ENCODE results near the gene CFAP298. TPM values are rescaled to one million over a fixed set of nuclear protein-coding genes. Genes with fewer than 3 reads are reported as not detected.

CFAP298 gene
- total and polyA plus RNA-seq, 2 of the 13 experiments (the other 11 are each of a cell fraction or from before 2014, with no cell fraction given): 21.2 to 62.2 TPM

GRCh38 chr21:32608851-32609250 is 3.3 kb downstream of the CFAP298 start:
- H3K36me3 ChIP-seq (replicated peaks in 1 of 2; ENCODE audit: control insufficient read depth in 1 of 2, insufficient read depth in 2 of 2, low read length in 2 of 2): peaks cover 18 to 47% of the 10 kb centered on the region in 2 experiments; a peak in 4 of 5 replicates
- H3K27ac ChIP-seq (ENCODE audit: extremely low read length, insufficient read depth, low read length): no peak overlapping the region
- intact Hi-C loops (cut with micrococcal nuclease; ENCODE audit: unreplicated experiment): loop anchor here (10.0 kb wide), 1 partner anchor 84 kb away; no protein-coding TSS in a partner anchor
- ATAC-seq: no peak
- H4K20me1 ChIP-seq (ENCODE audit: insufficient read depth, low read length): 0 out of 2 replicates have a peak, but pooled peaks cover 4% of the 10 kb centered on the region
- BruUV-seq (replicated peaks): TSS peak; percentile 27
- POLR2A ChIA-PET: no interaction called here
- CTCF ChIA-PET (ENCODE audit: low intra/inter-chr PET ratio, low total read pairs): no interaction called here
- H3K4me3 ChIP-seq (replicated peaks in 1 of 3; ENCODE audit: insufficient read depth in 1 of 3, low read depth in 2 of 3, low read length in 3 of 3): no peak overlapping the region
- no peak for DNase-seq (ENCODE audit: low spot score)
- peaks cover 14% of the 10 kb centered on the region for H3K4me1 ChIP-seq (ENCODE audit: insufficient read depth, low read length)
- no peak for FAIRE-seq
- peaks cover 18% of the 10 kb centered on the region for H3K79me2 ChIP-seq (ENCODE audit: insufficient read depth, low read length)
- no peak overlapping the region for H2AFZ ChIP-seq (ENCODE audit: low read length)
- no peak overlapping the region for H3K4me2 ChIP-seq (ENCODE audit: low read depth, low read length)
- in situ Hi-C loops (cut with HindIII; ENCODE audit: extremely low pct_ligation_motif_present, low pct_unique_long_range_greater_than_20kb): no loop called here
- no peak for TF ChIP-seq CEBPG (CRISPR knock-in tag; IDR thresholded peaks at IDR 0.05)
- TF ChIP-seq TSC22D2 (CRISPR knock-in tag; IDR thresholded peaks at IDR 0.05; ENCODE audit: borderline replicate concordance): no peak
- TF ChIP-seq CBFB (CRISPR knock-in tag; IDR thresholded peaks at IDR 0.05): no peak
- no peak for TF ChIP-seq ARID3A (IDR thresholded peaks at IDR 0.05; ENCODE audit: low read depth, low read length)
- no peak for TF ChIP-seq ZFYVE20 (CRISPR knock-in tag; IDR thresholded peaks at IDR 0.05; ENCODE audit: borderline replicate concordance, low read depth)
- TF ChIP-seq ZNF121 (CRISPR knock-in tag; IDR thresholded peaks at IDR 0.05): no peak
- TF ChIP-seq XRCC5 (optimal IDR thresholded peaks at IDR 0.05; ENCODE audit: low read length): no peak
- 95% methylated on average over 5 of the region's 5 CpGs for WGBS (ENCODE audit: low lambda C conversion rate)
- no peaks in the 10 kb centered on the region for H3K9me3 ChIP-seq (ENCODE audit: low read length)
- H3K27me3 ChIP-seq (ENCODE audit: control insufficient read depth in 1 of 2, insufficient read depth in 2 of 2, low read length in 2 of 2): no peaks in the 10 kb centered on the region; a peak in 1 of 5 replicates
- no peak overlapping the region for H3K9ac ChIP-seq (ENCODE audit: insufficient read depth, low read depth, low read length)

- no peak overlapping the region for H3K4me3 ChIP-seq (replicated peaks in 1 of 3; ENCODE audit: insufficient read depth in 1 of 3, low read depth in 2 of 3, low read length in 3 of 3)
- ChIA-PET POLR2A (no interaction called here), CTCF (ENCODE audit: low intra/inter-chr PET ratio, low total read pairs) (no interaction called here)
- peaks cover 7% of the 10 kb centered on the region for H3K79me2 ChIP-seq (ENCODE audit: insufficient read depth, low read length)
- no peaks in the 10 kb centered on the region for H3K9me3 ChIP-seq (ENCODE audit: low read length)
- peaks cover 7% of the 10 kb centered on the region; the same call in 1 of the 2 replicates for H3K4me1 ChIP-seq (ENCODE audit: insufficient read depth, low read length)
- no peak overlapping the region for H2AFZ ChIP-seq (ENCODE audit: low read length)
- FAIRE-seq (no peak), DNase-seq (ENCODE audit: low spot score) (no peak), ATAC-seq (no peak)
- H3K9ac ChIP-seq (ENCODE audit: insufficient read depth, low read depth, low read length): no peak overlapping the region
- 97% methylated on average over 8 of the region's 8 CpGs for WGBS (ENCODE audit: low lambda C conversion rate)
- no peaks in the 10 kb centered on the region for H3K27me3 ChIP-seq (ENCODE audit: control insufficient read depth in 1 of 2, insufficient read depth in 2 of 2, low read length in 2 of 2)
- BruUV-seq (replicated peaks): no TSS peak
- H3K4me2 ChIP-seq (ENCODE audit: low read depth, low read length): no peak overlapping the region
- TF ChIP-seq ZNF605 (CRISPR knock-in tag; IDR thresholded peaks at IDR 0.05) (no peak), ARNTL (CRISPR knock-in tag; IDR thresholded peaks at IDR 0.05) (no peak), ATRX (CRISPR knock-in tag; IDR thresholded peaks at IDR 0.05; ENCODE audit: borderline replicate concordance) (no peak), ZNF136 (CRISPR knock-in tag; IDR thresholded peaks at IDR 0.05; ENCODE audit: low read depth) (no peak), ZNF24 (IDR thresholded peaks at IDR 0.05) (no peak), MTA1 (CRISPR knock-in tag; IDR thresholded peaks at IDR 0.05; ENCODE audit: borderline replicate concordance) (no peak), FOXC1 (CRISPR knock-in tag; IDR thresholded peaks at IDR 0.05; ENCODE audit: borderline replicate concordance) (no peak), BORCS8-MEF2B (CRISPR knock-in tag; IDR thresholded peaks at IDR 0.05) (no peak), MLLT10 (CRISPR knock-in tag; IDR thresholded peaks at IDR 0.05) (no peak)
- peaks cover 30 to 67% of the 10 kb centered on the region in 2 experiments for H3K36me3 ChIP-seq (replicated peaks in 1 of 2; ENCODE audit: control insufficient read depth in 1 of 2, insufficient read depth in 2 of 2, low read length in 2 of 2)
- in situ Hi-C loops (cut with HindIII; ENCODE audit: extremely low pct_ligation_motif_present, low pct_unique_long_range_greater_than_20kb): no loop called here
- H4K20me1 ChIP-seq (ENCODE audit: insufficient read depth, low read length): 0 out of 2 replicates have a peak, but pooled peaks cover 2% of the 10 kb centered on the region
- intact Hi-C loops (cut with micrococcal nuclease; ENCODE audit: unreplicated experiment): loop anchor here (10.0 kb wide), 1 partner anchor 81 kb away; no protein-coding TSS in a partner anchor
- no peak overlapping the region for H3K27ac ChIP-seq (ENCODE audit: extremely low read length, insufficient read depth, low read length)
Observed at GRCh38 chr21:32605469-32605868, 6.7 kb downstream of the CFAP298 start.

Data from HepG2 (cell line).